Transverse colon (tissue), 4 donors: ENCODE measurements around the gene FEN1. TPM values are rescaled to one million over a fixed set of nuclear protein-coding genes. Genes with fewer than 3 reads are reported as not detected.

Source experiments
- DNase-seq: peaks from one replicate; pipeline ENCODE4 v3.0.0-alpha.2; 2019
- H3K27ac ChIP-seq, 4 donors: fragments of 200-600 bp; sonication (generic); 2 replicates each; pipeline ENCODE4 v1.5.1; 2016 to 2018; ENCODE audit warnings: inconsistent platforms in 4 of 4
- H3K27me3 ChIP-seq: fragments of 200-600 bp; sonication (generic); 2 replicates; pipeline ENCODE4 v1.5.1; 2017; ENCODE audit warnings: inconsistent platforms
- H3K36me3 ChIP-seq, 4 donors: fragments of 200-600 bp; sonication (generic); 2 replicates each; pipeline ENCODE4 v1.5.1; 2017 to 2019; ENCODE audit warnings: inconsistent platforms in 4 of 4
- H3K4me1 ChIP-seq, 4 donors: fragments of 200-600 bp; sonication (generic); 2 replicates each; pipeline ENCODE4 v1.5.1; 2017 to 2020; ENCODE audit warnings: inconsistent platforms in 4 of 4
- H3K4me3 ChIP-seq, 4 donors: fragments of 200-600 bp; sonication (generic); 1 replicate in 1 of 4; 2 replicates in 3 of 4; pipeline versions ENCODE4 v1.5.1 to v1.6.1; 2017 to 2019; ENCODE audit warnings: inconsistent platforms in 4 of 4
- H3K9me3 ChIP-seq, 2 donors: fragments of 200-600 bp; sonication (generic); 2 replicates each; pipeline ENCODE4 v1.5.1; 2017 to 2019; ENCODE audit warnings: inconsistent platforms in 2 of 2
- CTCF ChIP-seq, 5 experiments: fragments of 200-600 bp in 3 of 5; fragments of 450-650 bp in 2 of 5; sonication (generic) in 3 of 5; IDR thresholded peaks; 1 replicate in 2 of 5; 2 replicates in 3 of 5; pipeline ENCODE4 v1.5.1; 2016 to 2017; ENCODE audit warnings: antibody characterized with exemption in 5 of 5, inconsistent platforms in 3 of 5, mild to moderate bottlenecking in 2 of 5, moderate library complexity in 1 of 5
- EP300 ChIP-seq: sonication (generic); formaldehyde crosslinking; IDR thresholded peaks from one replicate; pipeline ENCODE4 v1.6.1; 2017; ENCODE audit warnings: antibody characterized with exemption, low read depth
- POLR2A ChIP-seq: fragments of 450-650 bp; IDR thresholded peaks from one replicate; pipeline ENCODE4 v1.6.1; 2016; ENCODE audit warnings: antibody characterized with exemption, mild to moderate bottlenecking, moderate library complexity
- POLR2AphosphoS5 ChIP-seq, 3 donors: sonication (generic); formaldehyde crosslinking; IDR thresholded peaks; one replicate each; pipeline ENCODE4 v1.6.1; 2016; ENCODE audit warnings: antibody characterized with exemption in 3 of 3
- WGBS, 2 donors: methylation state at CpG; one replicate each; pipeline ENCODE4 v1.1.5; 2018; ENCODE audit warnings: low coverage in 1 of 2; 5-methylcytosine and 5-hydroxymethylcytosine counted together
- in situ Hi-C, 4 donors: fragments of 200-750 bp; cut with MboI; loops; one replicate each; pipeline versions ENCODE4 v1.15.0 to v1.15.1; 2017; ENCODE audit warnings: low sequenced_read_pairs in 3 of 4, low pct_ligation_motif_present in 1 of 4, low pct_unique_long_range_greater_than_20kb in 1 of 4
- intact Hi-C: fragments of 100-400 bp; cut with DNase I; formaldehyde crosslinking; loops from one replicate; pipeline ENCODE4 v1.15.1; 2023; ENCODE audit warnings: low total_unique reads
- total RNA-seq, 4 donors: library from RNA; depleted of rRNA; stranded (reverse); fragments of >200 nt; gene quantifications; one replicate each; pipeline ENCODE4 v1.1.0, GENCODE V29; 2016

FEN1 gene
- total RNA-seq, 4 donors from 2014 or later: 1.00 to 9.4 (median 4.5) TPM

- no peak for DNase-seq
- H3K36me3 ChIP-seq: peaks cover 0 to 23% (median 0%) of the 10 kb centered on the region in 4 donors
- in situ Hi-C loops: loop anchor here in 2 of 4 donors (25.0 kb wide), 1 partner anchor 328 kb away; the partner anchor contains the start of gene INCENP (in 2 of the 2)
- H3K27me3 ChIP-seq: no peaks in the 10 kb centered on the region
- WGBS, 2 donors: 77% methylated on average over 13 of the region's 13 CpGs; no CpG with 5 or more reads in 1 of the 2 donors
- intact Hi-C loops: no loop called here
- TF ChIP-seq CTCF (IDR thresholded peaks at IDR 0.05) (no peak), POLR2AphosphoS5 (IDR thresholded peaks at IDR 0.05) (no peak), EP300 (no peak), POLR2A (no peak)
- H3K9me3 ChIP-seq: no peaks in the 10 kb centered on the region
- H3K27ac ChIP-seq: no peak overlapping the region
- H3K4me3 ChIP-seq: no peak overlapping the region
- no peaks in the 10 kb centered on the region for H3K4me1 ChIP-seq
These were observed 8.8 kb upstream of the FEN1 start for GRCh38 chr11:61783717-61784505.

DNA sequence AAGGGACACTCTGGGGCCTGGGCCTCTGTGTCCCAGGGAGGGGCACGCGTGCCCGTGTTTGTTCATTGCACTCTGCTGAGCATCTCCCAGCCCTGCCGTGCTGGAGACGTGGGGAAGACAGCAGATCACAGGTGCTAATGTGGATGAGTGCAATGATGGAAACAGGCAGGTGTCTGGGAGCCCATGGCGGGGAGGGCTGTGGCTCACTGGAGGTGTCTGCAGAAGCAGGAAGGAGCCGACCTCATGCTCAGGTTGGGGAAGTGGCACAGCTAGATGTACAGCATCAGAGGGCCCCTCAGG lies 8.3 kb upstream of the FEN1 start:
- H3K27me3 ChIP-seq: no peaks in the 10 kb centered on the region
- intact Hi-C loops: no loop called here
- in situ Hi-C loops: loop anchor here in 2 of 4 donors (25.0 kb wide), 1 partner anchor 328 kb away; the partner anchor contains the start of gene INCENP (in 2 of the 2)
- H3K36me3 ChIP-seq: peaks cover 0 to 29% (median under 1%) of the 10 kb centered on the region in 4 donors
- no peaks in the 10 kb centered on the region for H3K9me3 ChIP-seq
- no peak for DNase-seq
- no peak overlapping the region for H3K4me3 ChIP-seq
- no peaks in the 10 kb centered on the region for H3K4me1 ChIP-seq
- H3K27ac ChIP-seq: no peak overlapping the region
- TF ChIP-seq EP300 (no peak), CTCF (IDR thresholded peaks at IDR 0.05) (no peak), POLR2AphosphoS5 (IDR thresholded peaks at IDR 0.05) (no peak)
- 87% methylated on average over 7 of the region's 7 CpGs; no CpG with 5 or more reads in 1 of the 2 donors for WGBS, 2 donors

DNA sequence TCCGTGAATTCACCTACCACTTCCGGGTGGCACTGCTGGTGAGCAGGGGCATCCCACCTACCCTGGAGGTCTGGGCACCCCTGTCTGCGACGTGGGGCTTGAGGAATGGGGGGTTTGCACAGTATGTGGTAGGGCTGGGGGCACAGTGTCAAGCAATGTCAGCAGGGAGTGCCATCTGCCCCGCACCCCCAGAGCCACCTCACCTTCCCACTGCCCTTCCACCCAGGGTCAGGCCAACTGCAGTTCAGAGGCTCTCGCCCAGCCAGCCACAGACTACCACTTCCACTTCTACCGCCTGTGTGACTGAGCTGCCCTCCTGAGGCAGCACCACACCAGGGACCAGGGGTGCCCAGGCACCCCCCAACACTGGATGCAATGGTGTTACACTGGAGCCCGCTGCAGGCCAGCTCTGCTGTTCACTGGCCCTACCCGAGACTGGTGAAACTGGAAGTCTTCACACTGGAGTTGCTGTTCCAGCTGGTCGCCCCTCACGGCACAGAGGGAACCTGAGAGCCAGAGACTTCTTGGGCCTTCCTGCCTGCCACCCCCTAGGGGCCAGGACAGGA lies 6.8 kb upstream of the FEN1 start:
- no peak for TF ChIP-seq POLR2AphosphoS5 (IDR thresholded peaks at IDR 0.05)
- Histone ChIP-seq H3K36me3 (peaks cover 0 to 35% (median 5%) of the 10 kb centered on the region in 4 donors), H3K27ac (no peak overlapping the region), H3K4me3 (no peak overlapping the region), H3K9me3 (no peaks in the 10 kb centered on the region), H3K27me3 (no peaks in the 10 kb centered on the region), H3K4me1 (peaks cover 0 to 3% (median under 1%) of the 10 kb centered on the region in 4 donors)
- 77 to 87% methylated on average over 3 to 11 of the region's 11 CpGs for WGBS, 2 donors
- intact Hi-C loops: no loop called here
- no peak for DNase-seq
- in situ Hi-C loops: loop anchor here in 2 of 4 donors (25.0 kb wide), 1 partner anchor 326 kb away; the partner anchor contains the start of gene INCENP (in 2 of the 2)

DNA sequence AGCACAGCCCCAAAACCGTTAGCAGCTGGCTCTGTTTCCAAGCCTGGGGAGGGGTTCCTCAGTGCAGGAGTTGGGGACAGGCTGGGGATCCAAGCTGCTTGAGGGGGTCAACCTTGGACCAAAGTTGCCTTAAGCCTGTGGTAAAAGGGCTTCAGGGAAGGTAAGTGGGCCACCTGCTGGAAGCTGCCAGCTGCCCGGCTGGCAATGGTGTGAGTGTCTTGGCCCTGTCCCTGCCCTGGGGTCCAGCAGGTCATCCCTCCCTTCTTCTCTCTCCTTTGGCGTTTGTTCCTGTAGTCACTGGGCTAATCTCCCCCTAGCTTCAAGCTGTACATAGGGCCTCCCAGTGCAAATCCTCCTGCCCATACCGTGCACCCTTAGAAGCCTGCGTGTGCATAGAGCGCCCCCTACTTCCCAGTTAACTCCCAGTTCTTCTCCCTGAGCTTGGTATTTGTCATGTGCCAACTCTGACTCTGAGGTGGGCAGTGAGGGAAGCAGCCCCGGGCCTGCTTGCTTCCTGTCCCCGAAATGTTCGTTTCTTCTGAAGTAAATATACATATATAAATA lies 4.7 kb upstream of the FEN1 start:
- H3K36me3 ChIP-seq: peaks cover 0 to 35% (median 5%) of the 10 kb centered on the region in 4 donors
- no peaks in the 10 kb centered on the region for H3K27me3 ChIP-seq
- peaks cover 5 to 14% (median 11%) of the 10 kb centered on the region in 4 donors for H3K4me1 ChIP-seq
- TF ChIP-seq POLR2AphosphoS5 (IDR thresholded peaks at IDR 0.05): no peak
- TF ChIP-seq CTCF (IDR thresholded peaks at IDR 0.05): peak in 3 of 5 experiments; percentile 28 to 48 (median 29)
- no peaks in the 10 kb centered on the region for H3K9me3 ChIP-seq
- H3K27ac ChIP-seq: no peak overlapping the region
- H3K4me3 ChIP-seq: no peak overlapping the region
- 40 to 56% methylated on average over 3 to 9 of the region's 9 CpGs for WGBS, 2 donors
- DNase-seq: peak; percentile 26
- in situ Hi-C loops (loop anchor here in 2 of 4 donors (25.0 kb wide), 1 partner anchor 324 kb away; the partner anchor contains the start of gene INCENP (in 2 of the 2)), intact Hi-C loops (no loop called here)
